Karpas-422 (cell line): ENCODE data around the gene SLC6A3. TPM values are rescaled to one million over a fixed set of nuclear protein-coding genes. Genes with fewer than 3 reads are reported as not detected.

Experiments
- DNase-seq: peaks from one replicate; pipeline ENCODE4 v3.0.0-alpha.2; 2015
- H2AFZ ChIP-seq: fragments of 200-600 bp; sonication (generic); 2 replicates; pipeline ENCODE4 v1.6.1; 2014; ENCODE audit warnings: antibody characterized with exemption, low read length, mixed read lengths
- H3K27ac ChIP-seq: fragments of 200-600 bp; sonication (generic); 2 replicates; pipeline ENCODE4 v1.5.1; 2014; ENCODE audit warnings: mild to moderate bottlenecking, low read length, moderate library complexity
- H3K27me3 ChIP-seq: fragments of 200-600 bp; sonication (generic); 2 replicates; pipeline ENCODE4 v1.6.1; 2014; ENCODE audit warnings: low read length, mixed read lengths
- H3K36me3 ChIP-seq: fragments of 200-600 bp; sonication (generic); 2 replicates; pipeline ENCODE4 v1.6.1; 2014; ENCODE audit warnings: low read length, mixed read lengths; ENCODE audit not compliant: insufficient read depth
- H3K4me1 ChIP-seq: fragments of 200-600 bp; sonication (generic); 2 replicates; pipeline ENCODE4 v1.6.1; 2014; ENCODE audit warnings: mild to moderate bottlenecking, low read length, mixed read lengths
- H3K4me2 ChIP-seq: fragments of 200-600 bp; sonication (generic); 2 replicates; pipeline ENCODE4 v1.6.1; 2014; ENCODE audit warnings: low read length, low read depth, mild to moderate bottlenecking; ENCODE audit not compliant: poor library complexity, severe bottlenecking
- H3K4me3 ChIP-seq: fragments of 200-600 bp; sonication (generic); 2 replicates; pipeline ENCODE4 v1.5.1; 2014; ENCODE audit warnings: mild to moderate bottlenecking, antibody characterized with exemption, low read length, mixed read lengths
- H3K79me2 ChIP-seq: fragments of 200-600 bp; sonication (generic); 2 replicates; pipeline ENCODE4 v1.6.1; 2014; ENCODE audit warnings: mild to moderate bottlenecking, low read length, mixed read lengths
- H3K9ac ChIP-seq: fragments of 200-600 bp; sonication (generic); 2 replicates; pipeline ENCODE4 v1.6.0; 2014; ENCODE audit warnings: low read length
- H3K9me2 ChIP-seq: fragments of 200-600 bp; sonication (generic), shearing (Covaris generic); replicated peaks from 2 replicates; pipeline ENCODE4 v1.6.0; 2014; ENCODE audit warnings: mild to moderate bottlenecking, low read length, moderate library complexity; ENCODE audit not compliant: insufficient read depth
- H3K9me3 ChIP-seq: fragments of 300-700, 200-600 bp; sonication (generic); 2 replicates; pipeline ENCODE4 v1.6.1; 2014; ENCODE audit warnings: low read length, mixed read lengths
- H4K20me1 ChIP-seq: fragments of 200-600 bp; sonication (generic); 2 replicates; pipeline ENCODE4 v1.6.1; 2014; ENCODE audit warnings: mild to moderate bottlenecking, antibody characterized with exemption, low read length, low read depth; ENCODE audit not compliant: insufficient read depth
- total RNA-seq: library from RNA; depleted of rRNA; stranded (reverse); fragments of >200 nt; shearing (Covaris generic); gene quantifications from 2 replicates; pipeline ENCODE4 v1.2.3, GENCODE V29; 2014; ENCODE audit warnings: low replicate concordance

SLC6A3 gene
- total RNA-seq, 1 experiment from 2014 or later, result not detected

DNA sequence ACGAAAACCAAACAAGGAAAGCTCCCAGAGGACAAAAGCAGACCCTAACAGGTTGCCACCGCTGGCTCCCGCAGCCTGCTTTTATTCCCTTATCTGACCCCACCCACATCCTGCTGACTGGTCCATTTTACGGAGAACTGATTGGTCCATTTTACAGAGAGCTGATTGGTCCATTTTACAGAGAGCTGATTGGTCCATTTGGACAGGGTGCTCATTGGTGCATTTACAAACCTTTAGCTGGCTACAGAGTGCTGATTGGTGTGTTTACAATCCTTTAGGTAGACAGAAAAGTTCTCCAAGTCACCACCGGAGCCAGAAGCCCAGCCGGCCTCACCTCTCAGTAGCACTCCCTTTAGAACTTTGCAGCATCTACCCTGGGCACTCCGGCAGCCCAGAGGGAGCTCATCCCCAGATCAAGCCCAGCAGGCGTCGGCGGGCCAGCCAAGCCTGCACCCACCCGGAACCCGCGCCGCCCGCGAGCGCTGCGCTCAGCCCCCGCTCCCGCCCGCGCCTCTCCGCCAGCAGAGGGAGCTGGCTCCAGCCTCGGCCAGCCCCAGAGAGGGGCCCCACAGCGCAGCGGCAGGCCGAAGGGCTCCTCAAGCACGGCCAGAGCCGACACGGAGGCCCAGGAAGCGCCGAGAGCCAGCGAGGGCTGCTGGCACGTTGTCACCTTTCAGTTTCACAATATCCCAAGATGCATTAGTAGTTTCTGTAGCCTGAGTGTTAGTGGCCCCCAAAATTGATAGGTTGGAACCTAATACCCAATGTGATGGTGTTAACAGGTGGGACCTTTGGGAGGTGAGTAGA lies 65.0 kb downstream of the SLC6A3 start:
- Histone ChIP-seq H3K27me3 (no peaks in the 10 kb centered on the region), H3K27ac (no peak overlapping the region), H3K79me2 (no peaks in the 10 kb centered on the region), H3K4me1 (no peaks in the 10 kb centered on the region; the same call in 1 of the 2 replicates), H3K9me2 (no peaks in the 10 kb centered on the region), H3K4me3 (no peak overlapping the region), H3K9me3 (no peaks in the 10 kb centered on the region), H4K20me1 (no peaks in the 10 kb centered on the region), H2AFZ (no peak overlapping the region), H3K9ac (no peak overlapping the region), H3K36me3 (no peaks in the 10 kb centered on the region), H3K4me2 (no peak overlapping the region)
- DNase-seq, result no peak

DNA sequence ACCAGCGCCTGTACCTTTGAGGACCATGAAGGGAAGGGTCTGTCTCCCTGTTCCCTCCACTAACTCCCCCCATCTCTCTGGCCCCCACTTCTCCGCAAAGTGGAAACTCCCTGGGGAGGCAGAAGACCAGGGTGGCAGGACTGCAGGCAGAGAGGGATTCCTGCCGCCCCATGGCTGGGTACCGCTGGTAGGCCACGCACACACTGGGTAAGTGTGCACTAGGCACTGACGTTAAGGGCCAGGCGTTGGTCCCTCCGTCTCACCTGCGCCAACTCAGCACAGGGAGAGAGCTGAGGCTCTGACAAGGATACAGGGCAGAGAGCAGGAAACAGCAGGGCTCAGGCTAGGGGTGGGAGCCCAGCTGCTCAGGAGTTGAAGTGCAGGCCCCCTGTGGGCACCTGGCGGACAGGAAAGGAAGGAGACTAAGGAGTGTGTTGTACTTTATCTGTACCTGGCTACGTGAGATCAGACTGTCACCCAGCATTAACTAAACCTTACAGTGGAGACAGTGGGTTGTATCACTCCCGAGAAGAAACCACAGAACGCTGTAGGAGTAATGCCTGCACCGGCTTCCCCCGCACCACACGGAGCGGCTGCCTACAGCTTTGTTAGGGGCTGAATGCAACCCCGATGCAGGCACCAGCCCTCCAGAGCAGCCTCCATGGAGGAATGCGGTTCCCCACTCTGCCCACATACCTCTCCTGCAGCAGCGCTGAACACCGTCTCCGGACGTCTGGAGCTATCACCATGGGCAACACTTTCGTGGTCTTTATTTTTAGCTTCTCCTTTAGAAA lies 66.2 kb downstream of the SLC6A3 start:
- no peak overlapping the region for H3K9ac ChIP-seq
- H3K9me2 ChIP-seq, result no peaks in the 10 kb centered on the region
- no peaks in the 10 kb centered on the region for H3K36me3 ChIP-seq
- H2AFZ ChIP-seq, result no peak overlapping the region
- H4K20me1 ChIP-seq, result no peaks in the 10 kb centered on the region
- no peak overlapping the region for H3K4me3 ChIP-seq
- H3K9me3 ChIP-seq, result no peaks in the 10 kb centered on the region
- H3K27ac ChIP-seq, result no peak overlapping the region
- H3K27me3 ChIP-seq, result no peaks in the 10 kb centered on the region
- no peaks in the 10 kb centered on the region for H3K4me1 ChIP-seq
- no peaks in the 10 kb centered on the region for H3K79me2 ChIP-seq
- no peak overlapping the region for H3K4me2 ChIP-seq
- no peak for DNase-seq

DNA sequence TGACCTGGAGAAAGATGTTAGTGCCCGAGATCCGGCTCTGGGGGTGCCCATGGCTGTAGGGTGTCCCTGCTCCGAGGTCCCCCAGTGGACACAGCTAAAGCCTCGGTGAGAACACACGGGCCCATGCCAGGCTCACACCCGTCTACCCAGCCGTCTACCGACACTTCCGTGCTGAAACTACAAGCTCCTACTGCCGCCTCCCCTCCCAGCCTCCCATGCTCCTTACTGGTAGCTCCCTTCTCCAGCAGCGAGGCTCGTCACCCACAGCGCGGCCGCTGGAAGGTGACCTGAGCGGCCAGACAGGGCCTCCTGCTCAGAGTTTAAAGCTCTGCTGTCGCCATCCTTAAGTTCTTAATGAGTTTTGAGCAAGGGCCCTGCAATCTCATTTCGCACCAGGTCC lies 67.1 kb downstream of the SLC6A3 start:
- no peaks in the 10 kb centered on the region for H3K9me2 ChIP-seq
- no peaks in the 10 kb centered on the region for H3K27me3 ChIP-seq
- no peak for DNase-seq
- H2AFZ ChIP-seq, result no peak overlapping the region
- H3K27ac ChIP-seq, result no peak overlapping the region
- H3K79me2 ChIP-seq, result no peaks in the 10 kb centered on the region
- H3K4me2 ChIP-seq, result no peak overlapping the region
- H3K9me3 ChIP-seq, result no peaks in the 10 kb centered on the region
- H4K20me1 ChIP-seq, result no peaks in the 10 kb centered on the region
- H3K4me3 ChIP-seq, result no peak overlapping the region
- no peaks in the 10 kb centered on the region for H3K36me3 ChIP-seq
- H3K4me1 ChIP-seq, result no peaks in the 10 kb centered on the region
- no peak overlapping the region for H3K9ac ChIP-seq

DNA sequence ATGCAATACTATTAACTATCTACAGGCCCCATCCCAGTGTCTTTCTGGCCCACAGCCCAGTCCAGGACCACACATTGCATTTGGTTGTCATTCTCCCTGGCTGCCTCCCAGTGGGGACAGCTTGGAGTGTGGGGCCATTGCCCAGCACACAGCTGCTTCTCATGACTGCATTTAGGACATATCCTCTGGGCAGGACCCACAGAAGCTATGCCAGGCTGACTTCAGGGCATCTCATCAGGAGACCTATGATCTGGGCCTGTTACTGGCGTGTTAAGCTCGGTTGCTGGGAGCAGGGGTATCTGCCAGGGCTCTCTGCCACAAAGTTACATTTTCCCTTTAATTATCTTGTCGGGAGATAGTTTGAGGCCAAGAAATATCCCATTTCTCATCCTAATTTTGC lies 68.3 kb downstream of the SLC6A3 start:
- H4K20me1 ChIP-seq, result no peaks in the 10 kb centered on the region
- H3K9ac ChIP-seq, result no peak overlapping the region
- H2AFZ ChIP-seq, result no peak overlapping the region
- DNase-seq, result no peak
- H3K27me3 ChIP-seq, result no peaks in the 10 kb centered on the region
- H3K4me3 ChIP-seq, result no peak overlapping the region
- no peaks in the 10 kb centered on the region for H3K9me3 ChIP-seq
- no peak overlapping the region for H3K27ac ChIP-seq
- H3K4me1 ChIP-seq, result peaks cover under 1% of the 10 kb centered on the region
- no peak overlapping the region for H3K4me2 ChIP-seq
- no peaks in the 10 kb centered on the region for H3K9me2 ChIP-seq
- no peaks in the 10 kb centered on the region for H3K79me2 ChIP-seq
- H3K36me3 ChIP-seq, result no peaks in the 10 kb centered on the region

DNA sequence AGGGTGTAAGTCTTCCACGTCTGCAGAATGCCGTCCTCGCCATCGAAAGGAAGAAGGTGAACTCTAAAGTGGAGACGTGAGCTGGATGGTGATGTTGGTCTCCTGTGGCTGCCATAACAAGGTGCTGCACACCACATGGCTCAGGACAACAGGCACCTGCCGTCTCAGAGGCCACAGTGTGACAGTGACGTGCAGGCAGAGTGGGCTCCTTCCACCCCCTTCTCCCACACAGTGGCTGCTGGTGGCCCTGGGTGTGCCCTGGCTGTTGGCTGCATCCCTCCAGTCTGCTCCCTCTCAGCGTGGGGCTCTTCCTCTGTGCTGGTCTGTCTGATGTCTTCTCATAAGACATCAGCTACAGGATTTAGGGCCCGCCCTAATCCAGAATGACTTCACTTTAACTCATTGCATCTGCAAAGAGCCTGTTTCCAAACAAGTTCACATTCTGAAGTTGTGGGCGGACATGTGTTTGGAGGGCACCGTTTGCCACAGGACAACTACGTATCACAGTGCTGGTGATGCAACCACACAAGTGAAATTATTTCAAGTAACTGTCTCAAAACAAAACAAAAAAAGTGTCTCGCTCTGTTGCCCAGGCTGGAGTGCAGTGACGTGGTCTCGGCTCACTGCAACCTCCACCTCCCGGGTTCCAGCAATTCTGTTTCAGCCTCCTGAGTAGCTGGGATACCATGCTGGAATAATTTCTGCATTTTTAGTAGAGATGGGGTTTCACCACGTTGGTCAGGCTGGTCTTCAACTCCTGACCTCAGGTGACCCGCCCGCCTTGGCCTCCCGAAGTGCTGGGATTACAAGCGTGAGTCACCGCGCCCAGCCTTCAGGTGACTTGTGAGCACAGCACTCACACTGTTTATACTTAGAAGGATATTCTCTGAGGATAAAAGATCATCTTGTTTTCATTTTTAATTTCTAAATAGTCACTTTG lies 69.1 kb downstream of the SLC6A3 start:
- Histone ChIP-seq H3K27me3 (no peaks in the 10 kb centered on the region), H3K9ac (no peak overlapping the region), H2AFZ (no peak overlapping the region), H3K4me1 (peaks cover 8% of the 10 kb centered on the region), H3K79me2 (no peaks in the 10 kb centered on the region), H3K36me3 (no peaks in the 10 kb centered on the region), H3K27ac (no peak overlapping the region), H4K20me1 (no peaks in the 10 kb centered on the region), H3K4me2 (no peak overlapping the region), H3K9me3 (no peaks in the 10 kb centered on the region), H3K9me2 (no peaks in the 10 kb centered on the region), H3K4me3 (no peak overlapping the region)
- DNase-seq, result no peak

DNA sequence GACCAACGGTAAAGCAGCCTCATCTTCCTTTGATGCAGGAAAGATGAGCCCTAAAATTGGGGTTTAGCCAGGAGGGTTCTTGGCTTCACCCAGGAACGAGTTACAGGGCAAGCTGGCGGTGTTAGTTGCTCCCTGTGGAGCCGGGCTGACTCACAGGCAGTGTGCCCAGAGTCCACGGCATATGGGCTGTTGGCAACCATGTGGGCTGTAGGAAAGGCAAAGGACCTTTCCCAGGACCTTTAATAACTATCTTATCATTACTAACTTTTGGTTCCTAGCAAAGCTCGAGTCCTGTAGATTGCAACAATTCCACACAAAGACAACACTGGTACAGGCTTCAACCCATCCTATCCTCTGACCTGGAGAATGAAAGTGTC lies 70.6 kb downstream of the SLC6A3 start:
- Histone ChIP-seq H3K4me2 (no peak overlapping the region), H3K9me3 (no peaks in the 10 kb centered on the region), H3K27ac (no peak overlapping the region), H2AFZ (no peak overlapping the region), H3K4me1 (peaks cover 8% of the 10 kb centered on the region), H3K36me3 (no peaks in the 10 kb centered on the region), H3K9ac (no peak overlapping the region), H4K20me1 (no peaks in the 10 kb centered on the region), H3K9me2 (no peaks in the 10 kb centered on the region), H3K27me3 (no peaks in the 10 kb centered on the region), H3K79me2 (no peaks in the 10 kb centered on the region), H3K4me3 (no peak overlapping the region)
- no peak for DNase-seq

DNA sequence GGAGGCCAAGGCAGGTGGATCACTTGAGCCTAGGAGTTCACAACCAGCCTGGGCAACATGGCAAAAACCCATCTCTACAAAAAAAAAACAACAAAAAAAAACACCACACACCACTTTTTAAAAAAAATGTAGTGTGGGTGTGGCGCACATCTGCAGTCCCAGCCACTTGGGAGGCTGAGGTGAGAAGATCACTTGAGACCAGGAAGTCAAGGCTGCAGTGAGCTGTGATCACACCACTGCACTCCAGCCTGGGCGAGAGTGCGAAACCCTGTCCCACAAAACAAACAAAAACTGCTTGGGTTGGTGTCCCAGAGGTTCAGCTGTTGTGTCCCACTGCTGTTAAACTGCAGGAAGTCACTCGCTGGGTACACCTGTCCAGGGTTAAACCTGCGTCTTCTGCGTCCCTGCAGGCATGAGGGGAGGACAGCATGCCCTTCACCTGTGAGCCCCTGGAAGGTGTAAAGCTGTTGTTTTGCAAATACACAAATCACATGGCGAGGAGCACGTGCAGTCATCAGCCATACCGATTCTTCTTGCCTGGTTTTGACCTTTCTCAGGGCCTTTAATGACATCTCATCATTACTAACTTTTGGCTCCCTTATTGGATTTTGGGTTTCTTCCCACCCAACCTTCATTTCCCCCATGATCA lies 71.1 kb downstream of the SLC6A3 start:
- H3K27ac ChIP-seq, result no peak overlapping the region
- H3K36me3 ChIP-seq, result no peaks in the 10 kb centered on the region
- H3K4me3 ChIP-seq, result no peak overlapping the region
- no peak for DNase-seq
- no peak overlapping the region for H3K9ac ChIP-seq
- no peak overlapping the region for H2AFZ ChIP-seq
- H3K79me2 ChIP-seq, result no peaks in the 10 kb centered on the region
- no peaks in the 10 kb centered on the region for H4K20me1 ChIP-seq
- H3K4me2 ChIP-seq, result no peak overlapping the region
- no peaks in the 10 kb centered on the region for H3K9me2 ChIP-seq
- no peaks in the 10 kb centered on the region for H3K9me3 ChIP-seq
- peaks cover 8% of the 10 kb centered on the region for H3K4me1 ChIP-seq
- H3K27me3 ChIP-seq, result no peaks in the 10 kb centered on the region
